ENCODE results near the gene CDX1. TPM values are rescaled to one million over a fixed set of nuclear protein-coding genes. Genes with fewer than 3 reads are reported as not detected.

CDX1 gene
- total RNA-seq, 1 donor from 2014 or later, result not detected

DNA sequence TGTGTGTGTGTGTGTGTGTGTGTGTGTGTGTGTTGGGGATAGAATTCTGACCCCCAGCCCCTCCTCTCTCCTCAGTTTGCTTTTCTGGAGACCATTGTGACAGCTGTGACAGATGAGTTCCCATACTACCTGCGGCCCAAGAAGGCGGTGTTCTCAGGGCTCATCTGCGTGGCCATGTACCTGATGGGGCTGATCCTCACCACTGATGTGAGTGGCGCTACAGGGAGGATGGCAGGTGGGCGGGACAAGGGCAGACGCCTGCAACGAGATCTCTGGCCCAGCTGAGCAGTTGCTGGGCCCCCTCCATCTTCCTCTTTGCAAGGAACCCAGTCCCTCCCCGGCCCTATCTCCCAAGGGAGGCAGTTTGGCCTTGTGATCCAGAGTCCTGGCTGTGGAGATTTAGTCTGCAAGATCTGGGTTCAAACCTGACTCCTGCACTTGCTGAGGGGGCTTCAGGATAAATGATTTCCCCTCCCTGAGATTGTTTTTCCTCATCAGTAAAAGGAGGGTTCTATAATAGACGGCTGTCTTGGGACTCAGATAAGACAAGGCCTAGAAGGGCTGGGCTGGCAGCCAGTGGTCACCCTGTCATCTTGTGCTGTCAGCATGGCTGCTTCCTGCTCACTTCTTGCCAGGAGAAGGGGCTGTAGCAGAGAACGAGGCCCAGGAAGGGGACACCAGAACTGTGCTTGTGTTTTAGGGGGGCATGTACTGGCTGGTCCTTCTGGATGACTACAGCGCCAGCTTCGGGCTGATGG is 37.4 kb downstream of the CDX1 start:
- Histone ChIP-seq H3K36me3 (no peaks in the 10 kb centered on the region), H3F3A (ENCODE audit: low read depth) (peaks cover 9% of the 10 kb centered on the region), H4K20me1 (ENCODE audit: low read depth) (no peaks in the 10 kb centered on the region), H3K9me3 (ENCODE audit: low read depth) (no peaks in the 10 kb centered on the region), H3K4me2 (no peak overlapping the region), H3K27ac (no peak overlapping the region), H3K79me2 (ENCODE audit: low read depth) (no peaks in the 10 kb centered on the region), H3K9ac (no peak overlapping the region), H3K4me3 (no peak overlapping the region), H3K27me3 (peaks cover 6% of the 10 kb centered on the region), H2AFZ (replicated peaks) (no peak overlapping the region), H3K4me1 (peaks cover 6% of the 10 kb centered on the region)
- H3K4me1 Mint-ChIP-seq, result peaks cover 9% of the 10 kb centered on the region
- no peak for DNase-seq (ENCODE audit: low spot score)
- H3K27ac Mint-ChIP-seq, result peak overlapping the region; percentile 37
- H3K36me3 Mint-ChIP-seq, result no peaks in the 10 kb centered on the region
- H3K27me3 Mint-ChIP-seq (ENCODE audit: insufficient read depth, low read depth), result peaks cover 17% of the 10 kb centered on the region
- no peaks in the 10 kb centered on the region for H3K9me3 Mint-ChIP-seq
- TF ChIP-seq, protein P1, sequence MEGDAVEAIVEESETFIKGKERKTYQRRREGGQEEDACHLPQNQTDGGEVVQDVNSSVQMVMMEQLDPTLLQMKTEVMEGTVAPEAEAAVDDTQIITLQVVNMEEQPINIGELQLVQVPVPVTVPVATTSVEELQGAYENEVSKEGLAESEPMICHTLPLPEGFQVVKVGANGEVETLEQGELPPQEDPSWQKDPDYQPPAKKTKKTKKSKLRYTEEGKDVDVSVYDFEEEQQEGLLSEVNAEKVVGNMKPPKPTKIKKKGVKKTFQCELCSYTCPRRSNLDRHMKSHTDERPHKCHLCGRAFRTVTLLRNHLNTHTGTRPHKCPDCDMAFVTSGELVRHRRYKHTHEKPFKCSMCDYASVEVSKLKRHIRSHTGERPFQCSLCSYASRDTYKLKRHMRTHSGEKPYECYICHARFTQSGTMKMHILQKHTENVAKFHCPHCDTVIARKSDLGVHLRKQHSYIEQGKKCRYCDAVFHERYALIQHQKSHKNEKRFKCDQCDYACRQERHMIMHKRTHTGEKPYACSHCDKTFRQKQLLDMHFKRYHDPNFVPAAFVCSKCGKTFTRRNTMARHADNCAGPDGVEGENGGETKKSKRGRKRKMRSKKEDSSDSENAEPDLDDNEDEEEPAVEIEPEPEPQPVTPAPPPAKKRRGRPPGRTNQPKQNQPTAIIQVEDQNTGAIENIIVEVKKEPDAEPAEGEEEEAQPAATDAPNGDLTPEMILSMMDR (IDR thresholded peaks at IDR 0.05), result no peak
- TF ChIP-seq EZH2phosphoT487 (IDR thresholded peaks at IDR 0.05), result no peak
- TF ChIP-seq EZH2 (IDR thresholded peaks at IDR 0.05), result no peak
- no peak overlapping the region for H3K4me3 Mint-ChIP-seq

DNA sequence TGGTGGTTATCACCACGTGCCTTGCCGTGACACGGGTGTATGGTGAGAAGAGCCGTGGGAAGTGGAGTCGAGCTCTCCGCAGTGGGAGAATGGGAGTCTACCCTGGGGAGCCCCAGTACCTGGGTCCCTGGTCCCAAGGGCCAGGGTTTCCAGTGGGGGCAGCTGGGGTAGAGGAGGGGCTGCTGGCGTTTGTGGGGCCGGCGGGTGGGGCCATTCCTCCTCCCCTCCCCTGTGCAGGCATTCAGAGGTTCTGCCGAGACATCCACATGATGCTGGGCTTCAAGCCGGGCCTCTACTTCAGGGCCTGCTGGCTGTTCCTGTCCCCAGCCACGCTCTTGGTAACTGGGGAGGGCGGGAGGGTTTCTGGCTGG is 38.0 kb downstream of the CDX1 start:
- H3K79me2 ChIP-seq (ENCODE audit: low read depth), result no peaks in the 10 kb centered on the region
- H2AFZ ChIP-seq (replicated peaks), result no peak overlapping the region
- Mint-ChIP-seq H3K27me3 (ENCODE audit: insufficient read depth, low read depth) (peaks cover 17% of the 10 kb centered on the region), H3K4me3 (no peak overlapping the region), H3K27ac (peak overlapping the region; percentile 37), H3K4me1 (peaks cover 9% of the 10 kb centered on the region), H3K36me3 (no peaks in the 10 kb centered on the region), H3K9me3 (no peaks in the 10 kb centered on the region)
- no peaks in the 10 kb centered on the region for H3K36me3 ChIP-seq
- peaks cover 7% of the 10 kb centered on the region for H3K4me1 ChIP-seq
- H3K27me3 ChIP-seq, result peaks cover under 1% of the 10 kb centered on the region
- no peak overlapping the region for H3K4me2 ChIP-seq
- H3K27ac ChIP-seq, result no peak overlapping the region
- H3F3A ChIP-seq (ENCODE audit: low read depth), result peaks cover 10% of the 10 kb centered on the region
- H3K9me3 ChIP-seq (ENCODE audit: low read depth), result no peaks in the 10 kb centered on the region
- H3K9ac ChIP-seq, result no peak overlapping the region
- TF ChIP-seq EZH2 (IDR thresholded peaks at IDR 0.05) (no peak), EZH2phosphoT487 (IDR thresholded peaks at IDR 0.05) (no peak)
- TF ChIP-seq, protein P1 (IDR thresholded peaks at IDR 0.05), result no peak
- H3K4me3 ChIP-seq, result no peak overlapping the region
- no peaks in the 10 kb centered on the region for H4K20me1 ChIP-seq (ENCODE audit: low read depth)
- DNase-seq (ENCODE audit: low spot score), result no peak

DNA sequence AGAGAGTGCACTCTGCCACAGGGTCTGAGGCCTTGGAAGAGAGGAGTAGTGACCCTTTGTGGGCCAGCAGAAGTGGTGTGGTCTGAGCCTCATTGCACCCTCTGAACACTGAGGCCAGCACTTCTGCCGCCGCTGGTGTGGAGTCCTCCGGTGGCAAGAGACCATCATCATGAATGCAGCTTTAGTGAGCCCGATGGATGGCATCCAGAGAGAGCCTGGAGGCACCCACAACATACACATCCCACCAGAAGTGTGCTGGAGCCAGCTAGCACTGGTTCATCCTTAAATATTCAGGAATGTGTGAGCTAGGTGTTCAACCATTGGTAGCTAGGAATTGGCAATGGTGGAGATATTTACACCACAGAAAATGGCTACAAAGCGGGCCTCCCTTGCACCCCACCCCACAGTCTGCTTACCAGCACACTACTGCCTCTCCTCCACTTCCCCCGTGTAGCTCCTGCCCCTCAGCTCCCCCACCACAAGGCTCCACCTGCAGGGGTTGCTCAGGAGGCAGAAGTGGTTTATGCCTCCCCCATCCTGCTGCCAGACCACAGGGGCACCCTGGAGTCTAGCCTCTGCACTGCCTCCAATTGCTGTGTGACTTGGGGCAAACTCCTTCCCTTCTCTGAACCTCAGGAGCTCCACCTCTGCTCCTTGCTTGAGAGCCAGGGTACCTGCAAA is 39.7 kb downstream of the CDX1 start:
- H4K20me1 ChIP-seq (ENCODE audit: low read depth), result no peaks in the 10 kb centered on the region
- peaks cover 18% of the 10 kb centered on the region for H3K27me3 Mint-ChIP-seq (ENCODE audit: insufficient read depth, low read depth)
- no peak overlapping the region for H3K9ac ChIP-seq
- no peak overlapping the region for H2AFZ ChIP-seq (replicated peaks)
- no peak overlapping the region for H3K4me3 ChIP-seq
- TF ChIP-seq EZH2 (IDR thresholded peaks at IDR 0.05) (no peak), EZH2phosphoT487 (IDR thresholded peaks at IDR 0.05) (no peak)
- TF ChIP-seq, protein P1 (IDR thresholded peaks at IDR 0.05), result no peak
- H3K36me3 ChIP-seq, result no peaks in the 10 kb centered on the region
- no peak overlapping the region for H3K4me2 ChIP-seq
- H3K9me3 ChIP-seq (ENCODE audit: low read depth), result no peaks in the 10 kb centered on the region
- peaks cover 10% of the 10 kb centered on the region for H3F3A ChIP-seq (ENCODE audit: low read depth)
- H3K27ac ChIP-seq, result no peak overlapping the region
- peaks cover 14% of the 10 kb centered on the region for H3K4me1 Mint-ChIP-seq
- H3K4me3 Mint-ChIP-seq, result no peak overlapping the region
- no peaks in the 10 kb centered on the region for H3K79me2 ChIP-seq (ENCODE audit: low read depth)
- H3K4me1 ChIP-seq, result peaks cover 10% of the 10 kb centered on the region
- no peaks in the 10 kb centered on the region for H3K9me3 Mint-ChIP-seq
- no peak for DNase-seq (ENCODE audit: low spot score)
- H3K27me3 ChIP-seq, result no peaks in the 10 kb centered on the region
- H3K36me3 Mint-ChIP-seq, result no peaks in the 10 kb centered on the region
- H3K27ac Mint-ChIP-seq, result no peak overlapping the region

All from neural progenitor cell (in vitro differentiated cells).